Endothelial cell (in vitro differentiated cells): Measurements from ENCODE around the gene TATDN3. TPM values are rescaled to one million over a fixed set of nuclear protein-coding genes. Genes with fewer than 3 reads are reported as not detected.

Source experiments
- DNase-seq: peaks from one replicate; pipeline ENCODE4 v3.0.0; 2021; ENCODE audit warnings: low spot score
- H3K27ac Mint-ChIP-seq: one replicate; pipeline ENCODE4 v1.8.0; 2021; ENCODE audit warnings: mixed read lengths, inconsistent platforms; ENCODE audit not compliant: unreplicated experiment
- H3K27me3 Mint-ChIP-seq: one replicate; pipeline ENCODE4 v1.8.0; 2021; ENCODE audit warnings: mild to moderate bottlenecking, moderate library complexity, mixed read lengths, inconsistent platforms; ENCODE audit not compliant: unreplicated experiment
- H3K36me3 Mint-ChIP-seq: one replicate; pipeline ENCODE4 v1.8.0; 2021; ENCODE audit warnings: mild to moderate bottlenecking, low read depth, mixed read lengths, inconsistent platforms; ENCODE audit not compliant: unreplicated experiment
- H3K4me1 Mint-ChIP-seq: one replicate; pipeline ENCODE4 v1.8.0; 2021; ENCODE audit warnings: mild to moderate bottlenecking, mixed read lengths, inconsistent platforms; ENCODE audit not compliant: unreplicated experiment
- H3K4me3 Mint-ChIP-seq: one replicate; pipeline ENCODE4 v1.8.0; 2021; ENCODE audit warnings: mild to moderate bottlenecking, mixed read lengths, inconsistent platforms; ENCODE audit not compliant: unreplicated experiment
- H3K9me3 Mint-ChIP-seq: one replicate; pipeline ENCODE4 v1.8.0; 2021; ENCODE audit warnings: mixed read lengths, inconsistent platforms; ENCODE audit not compliant: unreplicated experiment
- total RNA-seq: library from RNA; stranded (reverse); fragmentation: NEBNext Ultra II Directional; extraction: Animal tissue kit (Norgen Biotek cat#: 25700); gene quantifications from one replicate; pipeline ENCODE4 v1.2.1, GENCODE V29; 2021; ENCODE audit not compliant: unreplicated experiment
- TF ChIP-seq, protein P1 (sequence below): fragments of 200-600 bp; sonication (generic); IDR thresholded peaks from one replicate; pipeline ENCODE4 v1.5.0; 2021; ENCODE audit warnings: antibody characterized with exemption; ENCODE audit not compliant: unreplicated experiment

Gene TATDN3
- total RNA-seq, 1 donor from 2014 or later, result 9.9 TPM

DNA sequence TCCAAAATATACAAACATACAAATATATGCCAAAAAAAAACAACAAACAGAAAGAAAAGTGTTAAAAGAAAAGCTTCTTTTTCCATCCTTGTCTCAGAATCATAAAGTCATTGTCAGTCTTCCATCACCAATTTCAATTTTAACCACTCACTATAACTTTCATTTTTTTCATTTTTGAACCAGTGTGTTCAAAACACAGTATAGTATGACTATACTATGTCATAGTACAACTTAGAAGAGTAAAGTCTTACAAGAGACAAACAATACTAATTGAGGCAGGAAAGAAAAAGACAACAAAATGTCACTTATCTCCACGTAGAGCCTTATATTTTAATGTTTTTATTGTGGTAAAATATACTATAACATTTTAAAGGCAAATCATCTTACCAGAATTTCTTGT is 7.7 kb upstream of the TATDN3 start:
- Mint-ChIP-seq H3K27ac (no peak overlapping the region), H3K9me3 (no peaks in the 10 kb centered on the region), H3K4me3 (no peak overlapping the region), H3K4me1 (no peaks in the 10 kb centered on the region), H3K27me3 (no peaks in the 10 kb centered on the region), H3K36me3 (peaks cover 15% of the 10 kb centered on the region)
- TF ChIP-seq, protein P1, sequence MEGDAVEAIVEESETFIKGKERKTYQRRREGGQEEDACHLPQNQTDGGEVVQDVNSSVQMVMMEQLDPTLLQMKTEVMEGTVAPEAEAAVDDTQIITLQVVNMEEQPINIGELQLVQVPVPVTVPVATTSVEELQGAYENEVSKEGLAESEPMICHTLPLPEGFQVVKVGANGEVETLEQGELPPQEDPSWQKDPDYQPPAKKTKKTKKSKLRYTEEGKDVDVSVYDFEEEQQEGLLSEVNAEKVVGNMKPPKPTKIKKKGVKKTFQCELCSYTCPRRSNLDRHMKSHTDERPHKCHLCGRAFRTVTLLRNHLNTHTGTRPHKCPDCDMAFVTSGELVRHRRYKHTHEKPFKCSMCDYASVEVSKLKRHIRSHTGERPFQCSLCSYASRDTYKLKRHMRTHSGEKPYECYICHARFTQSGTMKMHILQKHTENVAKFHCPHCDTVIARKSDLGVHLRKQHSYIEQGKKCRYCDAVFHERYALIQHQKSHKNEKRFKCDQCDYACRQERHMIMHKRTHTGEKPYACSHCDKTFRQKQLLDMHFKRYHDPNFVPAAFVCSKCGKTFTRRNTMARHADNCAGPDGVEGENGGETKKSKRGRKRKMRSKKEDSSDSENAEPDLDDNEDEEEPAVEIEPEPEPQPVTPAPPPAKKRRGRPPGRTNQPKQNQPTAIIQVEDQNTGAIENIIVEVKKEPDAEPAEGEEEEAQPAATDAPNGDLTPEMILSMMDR, result no peak
- DNase-seq, result no peak

DNA sequence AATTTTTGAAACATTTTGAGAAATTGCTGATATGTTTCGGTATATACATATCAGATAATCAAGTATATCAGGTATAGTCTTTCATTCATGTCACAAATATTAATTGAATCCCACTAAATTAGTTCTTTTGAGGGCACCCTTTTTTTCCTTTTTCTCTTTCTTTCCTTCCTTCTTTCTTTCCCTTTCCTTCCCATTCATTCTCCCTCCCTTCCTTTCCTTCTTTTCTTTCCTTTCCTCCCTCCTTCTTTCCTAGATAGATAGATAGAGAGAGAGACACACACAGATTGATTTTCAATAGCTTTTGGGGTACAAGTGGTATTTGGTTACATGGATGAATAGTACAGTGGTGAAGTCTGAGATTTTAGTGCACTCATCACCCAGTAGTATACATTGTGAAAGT is 5.8 kb upstream of the TATDN3 start:
- Mint-ChIP-seq H3K4me3 (no peak overlapping the region), H3K4me1 (no peaks in the 10 kb centered on the region)

DNA sequence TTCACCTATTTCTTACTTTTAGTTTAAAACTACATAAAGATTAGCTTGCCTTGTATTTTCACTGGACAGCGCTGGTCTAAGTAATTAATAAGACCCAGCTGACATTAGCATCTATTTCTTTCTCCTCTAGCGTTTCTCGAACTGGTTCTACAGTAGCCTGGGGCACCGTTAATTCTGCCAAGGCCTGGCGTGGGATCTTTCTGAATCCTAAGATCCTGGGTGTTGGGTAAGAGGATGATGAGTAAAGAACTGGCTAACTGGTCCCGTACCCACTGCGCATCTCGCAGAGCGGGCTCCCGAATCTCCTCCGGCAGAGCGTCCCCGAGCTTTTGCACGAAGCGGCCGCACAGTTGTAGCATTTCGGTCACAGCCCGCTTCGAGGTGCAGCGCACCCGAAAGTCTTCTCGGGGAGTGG is 426 bp upstream of the TATDN3 start:
- no peak for DNase-seq
- TF ChIP-seq, protein P1, result no peak
- H3K27me3 Mint-ChIP-seq, result peaks cover 1% of the 10 kb centered on the region
- H3K27ac Mint-ChIP-seq, result no peak overlapping the region
- H3K36me3 Mint-ChIP-seq, result no peaks in the 10 kb centered on the region
- peak overlapping the region; percentile 98 for H3K4me3 Mint-ChIP-seq
- H3K9me3 Mint-ChIP-seq, result no peaks in the 10 kb centered on the region
- peaks cover 24% of the 10 kb centered on the region for H3K4me1 Mint-ChIP-seq

More for the DNA sequence above, 5.8 kb upstream of the TATDN3 start:
- H3K27ac Mint-ChIP-seq, result no peak overlapping the region
- H3K36me3 Mint-ChIP-seq, result peaks cover 15% of the 10 kb centered on the region
- TF ChIP-seq, protein P1, result no peak
- no peak for DNase-seq
- H3K27me3 Mint-ChIP-seq, result no peaks in the 10 kb centered on the region
- no peaks in the 10 kb centered on the region for H3K9me3 Mint-ChIP-seq

DNA sequence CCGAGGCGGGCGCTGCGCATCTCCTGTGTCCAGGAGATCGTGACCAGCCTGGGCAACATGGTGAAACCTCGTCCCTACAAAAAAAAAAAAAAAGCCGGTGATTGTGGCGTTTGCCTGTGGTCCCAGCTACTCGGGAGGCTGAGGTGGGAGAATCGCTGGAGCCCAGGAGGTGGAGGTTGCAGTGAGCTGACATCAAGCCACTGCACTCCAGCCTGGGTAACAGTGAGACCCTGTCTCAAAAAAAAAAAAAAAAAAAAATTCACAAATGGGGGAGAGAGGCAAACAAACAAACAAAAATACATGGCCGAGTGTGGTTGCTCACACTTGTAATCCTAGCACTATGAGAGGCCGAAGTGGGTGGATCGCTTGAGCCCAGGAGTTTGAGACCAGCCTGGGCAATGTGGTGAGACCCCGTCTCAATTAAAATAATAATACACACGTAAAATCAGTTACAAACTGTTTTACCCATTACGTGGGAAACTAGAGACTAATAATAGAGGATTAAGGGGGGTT is 758 bp downstream of the TATDN3 start:
- Mint-ChIP-seq H3K4me1 (peaks cover 24% of the 10 kb centered on the region), H3K27ac (peak overlapping the region; percentile 82), H3K4me3 (peak overlapping the region; percentile 98), H3K27me3 (peaks cover 1% of the 10 kb centered on the region), H3K36me3 (no peaks in the 10 kb centered on the region), H3K9me3 (no peaks in the 10 kb centered on the region)
- TF ChIP-seq, protein P1, result no peak
- no peak for DNase-seq

DNA sequence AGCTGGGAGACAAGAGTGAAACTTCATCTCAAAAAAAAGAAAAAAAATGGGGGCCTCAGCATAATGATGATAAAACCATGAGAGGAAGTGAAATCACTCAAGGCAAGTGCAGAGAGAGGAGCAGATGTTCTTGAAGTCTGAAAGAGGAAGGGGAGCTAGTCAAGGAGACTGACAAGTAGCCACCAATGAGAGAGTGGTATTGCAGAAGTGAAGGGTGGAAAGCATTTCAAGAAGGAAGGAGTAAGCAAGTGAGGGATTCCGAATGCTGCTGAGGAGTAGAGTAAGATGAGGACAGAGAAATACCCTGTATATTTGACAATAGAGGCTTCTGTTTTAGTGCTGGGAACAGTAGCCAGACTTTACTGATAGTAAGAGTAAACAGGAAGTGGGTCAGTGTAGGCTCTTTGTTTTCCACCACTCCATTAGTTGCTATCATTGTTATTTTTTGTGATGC is 2.9 kb downstream of the TATDN3 start:
- DNase-seq, result no peak
- H3K27me3 Mint-ChIP-seq, result peaks cover 1% of the 10 kb centered on the region
- H3K36me3 Mint-ChIP-seq, result peaks cover 5% of the 10 kb centered on the region
- H3K4me3 Mint-ChIP-seq, result peak overlapping the region; percentile 21
- peak overlapping the region; percentile 91 for H3K27ac Mint-ChIP-seq
- peaks cover 27% of the 10 kb centered on the region for H3K4me1 Mint-ChIP-seq
- TF ChIP-seq, protein P1, result no peak
- no peaks in the 10 kb centered on the region for H3K9me3 Mint-ChIP-seq
